ENCODE results near the gene NELFCD. TPM values are rescaled to one million over a fixed set of nuclear protein-coding genes. Genes with fewer than 3 reads are reported as not detected.
"Not testable (repeated sequence)": the region's sequence is repeated elsewhere in the genome, so short reads cannot be mapped to it uniquely, and the experiment has no call there.

NELFCD gene
- total RNA-seq, 4 donors from 2014 or later: 54.2 to 72.9 (median 56.8) TPM

DNA sequence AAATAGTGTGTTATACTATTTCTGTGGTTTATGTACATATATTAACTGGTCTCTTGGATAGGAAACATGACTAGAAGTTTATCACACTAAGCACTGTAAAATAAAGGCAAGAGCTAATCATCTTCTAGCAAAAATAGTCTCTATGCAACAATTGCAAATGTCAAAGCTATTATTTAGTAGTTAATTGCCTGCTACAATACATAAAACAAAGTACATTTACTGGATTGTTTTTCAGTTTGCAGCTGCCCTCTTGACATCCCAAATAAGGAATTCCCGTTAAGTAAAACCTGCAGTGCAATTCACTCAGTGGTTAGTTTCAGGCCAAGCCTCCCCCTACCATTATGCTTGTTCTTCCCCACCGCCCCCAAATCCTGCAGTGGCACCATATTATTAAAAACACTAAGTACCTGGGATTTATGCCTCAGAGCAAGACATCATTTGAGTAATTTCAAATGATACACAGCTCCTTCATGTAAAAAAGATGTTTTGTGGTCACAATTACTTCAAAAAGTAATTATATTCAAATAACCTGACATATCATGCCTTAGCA is 52.6 kb downstream of the NELFCD start:
- 87% methylated on average over 2 of the region's 2 CpGs for WGBS, 2 donors
- H3K4me1 ChIP-seq: peaks cover 0 to 43% (median 30%) of the 10 kb centered on the region in 4 donors
- no peak for TF ChIP-seq POLR2A (IDR thresholded peaks at IDR 0.05)
- no peak for TF ChIP-seq EP300 (IDR thresholded peaks at IDR 0.05)
- TF ChIP-seq CTCF (IDR thresholded peaks at IDR 0.05): no peak
- no peak overlapping the region for H3K4me3 ChIP-seq
- H3K27me3 ChIP-seq: no peaks in the 10 kb centered on the region
- no peak overlapping the region for H3K27ac ChIP-seq
- peaks cover 0 to 55% (median 8%) of the 10 kb centered on the region in 3 donors for H3K36me3 ChIP-seq
- no peak for DNase-seq (ENCODE audit: low spot score in 2 of 2)
- no peaks in the 10 kb centered on the region for H3K9me3 ChIP-seq

- no peaks in the 10 kb centered on the region for H3K9me3 ChIP-seq
- no peak overlapping the region for H3K4me3 ChIP-seq
- DNase-seq (ENCODE audit: low spot score in 2 of 2): no peak
- H3K4me1 ChIP-seq: peaks cover 2 to 43% (median 14%) of the 10 kb centered on the region in 4 donors
- 94 to 99% methylated on average over 3 of the region's 3 CpGs for WGBS, 2 donors
- no peaks in the 10 kb centered on the region for H3K27me3 ChIP-seq
- H3K27ac ChIP-seq: no peak overlapping the region
- no peak for TF ChIP-seq CTCF (IDR thresholded peaks at IDR 0.05)
- no peak for TF ChIP-seq EP300 (IDR thresholded peaks at IDR 0.05)
- TF ChIP-seq POLR2A (IDR thresholded peaks at IDR 0.05): no peak
- H3K36me3 ChIP-seq: peaks cover 0 to 44% (median 3%) of the 10 kb centered on the region in 3 donors
Observed at GRCh38 chr20:59035381-59035780, 54.3 kb downstream of the NELFCD start.

- H3K36me3 ChIP-seq: peaks cover 0 to 44% (median 3%) of the 10 kb centered on the region in 3 donors
- 83 to 89% methylated on average over 12 of the region's 12 CpGs for WGBS, 2 donors
- TF ChIP-seq CTCF (IDR thresholded peaks at IDR 0.05) (no peak), EP300 (IDR thresholded peaks at IDR 0.05) (no peak), POLR2A (IDR thresholded peaks at IDR 0.05) (no peak)
- H3K27ac ChIP-seq: no peak overlapping the region
- no peaks in the 10 kb centered on the region for H3K9me3 ChIP-seq
- no peak overlapping the region for H3K4me3 ChIP-seq
- peaks cover 2 to 47% (median 12%) of the 10 kb centered on the region in 4 donors for H3K4me1 ChIP-seq
- DNase-seq (ENCODE audit: low spot score in 2 of 2): no peak
- H3K27me3 ChIP-seq: no peaks in the 10 kb centered on the region
Observed at GRCh38 chr20:59037386-59037785, 56.3 kb downstream of the NELFCD start.

GRCh38 chr20:59039233-59039632 is 58.2 kb downstream of the NELFCD start:
- no peak for TF ChIP-seq EP300 (IDR thresholded peaks at IDR 0.05)
- TF ChIP-seq CTCF (IDR thresholded peaks at IDR 0.05): no peak
- no peak for TF ChIP-seq POLR2A (IDR thresholded peaks at IDR 0.05)
- Histone ChIP-seq H3K27ac (no peak overlapping the region), H3K4me1 (peaks cover 2 to 47% (median 15%) of the 10 kb centered on the region in 4 donors), H3K4me3 (no peak overlapping the region), H3K27me3 (no peaks in the 10 kb centered on the region), H3K36me3 (peaks cover 0 to 43% (median 3%) of the 10 kb centered on the region in 3 donors), H3K9me3 (no peaks in the 10 kb centered on the region)
- DNase-seq (ENCODE audit: low spot score in 2 of 2): no peak
- WGBS, 2 donors: 81 to 87% methylated on average over 1 of the region's 1 CpG

GRCh38 chr20:59040667-59041066 is 59.6 kb downstream of the NELFCD start:
- Histone ChIP-seq H3K27me3 (no peaks in the 10 kb centered on the region), H3K9me3 (no peaks in the 10 kb centered on the region), H3K4me3 (no peak overlapping the region), H3K27ac (peak overlapping the region in 1 of 4 donors; percentile 93), H3K4me1 (peaks cover 2 to 47% (median 16%) of the 10 kb centered on the region in 4 donors), H3K36me3 (peaks cover 0 to 31% (median under 1%) of the 10 kb centered on the region in 3 donors)
- TF ChIP-seq POLR2A (IDR thresholded peaks at IDR 0.05): no peak
- no peak for TF ChIP-seq CTCF (IDR thresholded peaks at IDR 0.05)
- TF ChIP-seq EP300 (IDR thresholded peaks at IDR 0.05): no peak
- DNase-seq (ENCODE audit: low spot score in 2 of 2): no peak
- WGBS, 2 donors: 87 to 89% methylated on average over 5 of the region's 5 CpGs

DNA sequence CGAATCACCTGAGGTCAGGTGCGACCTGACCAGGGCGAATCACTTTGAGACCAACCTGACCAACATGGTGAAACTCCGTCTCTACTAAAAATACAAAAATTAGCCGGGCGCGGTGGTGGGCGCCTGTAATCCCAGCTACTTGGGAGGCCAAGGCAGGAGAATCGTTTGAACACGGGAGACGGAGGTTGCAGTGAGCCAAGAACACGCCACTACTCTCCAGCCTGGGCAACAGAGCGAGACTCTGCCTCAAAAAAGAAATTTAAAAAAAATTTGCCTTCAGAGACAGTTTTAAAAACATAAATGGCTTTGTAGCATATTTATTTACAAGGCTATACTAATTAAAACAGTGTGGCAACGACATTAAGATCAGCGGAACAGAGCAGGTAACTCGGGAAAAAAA is 60.4 kb downstream of the NELFCD start:
- Histone ChIP-seq H3K4me3 (peak overlapping the region in 3 of 4 donors; percentile 90 to 100 (median 96)), H3K4me1 (peaks cover 2 to 47% (median 16%) of the 10 kb centered on the region in 4 donors), H3K27ac (peak overlapping the region in 2 of 4 donors; percentile 85 to 93), H3K36me3 (peaks cover 0 to 23% (median 0%) of the 10 kb centered on the region in 3 donors)
- not testable (repeated sequence) for H3K27me3 ChIP-seq; DNase-seq (ENCODE audit: low spot score in 2 of 2); H3K9me3 ChIP-seq
- WGBS, 2 donors: 87 to 91% methylated on average over 16 of the region's 16 CpGs

Data from tibial nerve (tissue), 4 donors.